ENCODE data around the gene RAD50. TPM values are rescaled to one million over a fixed set of nuclear protein-coding genes. Genes with fewer than 3 reads are reported as not detected.

The RAD50 gene
- total and polyA plus RNA-seq, 10 of the 15 experiments (the other 5 are each of a cell fraction or from before 2014, with no cell fraction given) = 12.8 to 68.6 (median 47.0) TPM

DNA sequence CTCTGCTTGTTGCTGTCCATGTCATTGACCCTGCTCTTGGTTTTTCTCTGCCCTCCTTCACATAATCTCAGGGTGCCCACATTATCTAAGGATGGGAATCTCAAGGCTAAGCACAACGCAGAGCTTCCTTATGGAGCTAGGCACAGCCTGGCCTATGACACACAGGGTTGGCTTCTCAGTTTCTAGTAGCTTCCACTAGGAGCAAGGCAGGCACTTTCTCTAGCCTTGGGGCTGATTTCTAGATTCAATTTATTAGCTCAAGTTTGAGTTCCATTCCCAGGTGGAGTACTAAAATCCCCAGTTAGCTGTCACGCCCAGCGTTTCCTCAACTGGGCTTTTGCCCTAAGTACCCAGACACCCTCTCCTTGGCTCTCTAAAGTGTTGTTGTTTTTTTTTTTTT lies 129.4 kb downstream of the RAD50 start:
- Histone ChIP-seq H3K27me3 (replicated peaks in 1 of 2; ENCODE audit: control insufficient read depth in 2 of 2, insufficient read depth in 2 of 2, low read length in 1 of 2) (no peaks in the 10 kb centered on the region), H3K4me1 (ENCODE audit: control insufficient read depth, insufficient read depth, low read length) (peaks cover 13% of the 10 kb centered on the region; the same call in 1 of the 2 replicates), H3K4me3 (no peak overlapping the region), H3K4me2 (ENCODE audit: control insufficient read depth, insufficient read depth) (no peak overlapping the region), H3K36me3 (ENCODE audit: control insufficient read depth in 2 of 2, insufficient read depth in 2 of 2, low read length in 1 of 2) (no peaks in the 10 kb centered on the region), H3K9ac (ENCODE audit: control insufficient read depth, insufficient read depth, low read length) (no peak overlapping the region), H4K20me1 (ENCODE audit: control insufficient read depth, insufficient read depth) (no peaks in the 10 kb centered on the region), H3K27ac (ENCODE audit: control insufficient read depth, insufficient read depth) (no peak overlapping the region), H3K79me2 (ENCODE audit: control insufficient read depth, insufficient read depth, low read length) (no peaks in the 10 kb centered on the region), H2AFZ (ENCODE audit: control insufficient read depth, low read depth, low read length) (no peak overlapping the region), H3K9me3 (replicated peaks; ENCODE audit: control insufficient read depth, insufficient read depth, low read length) (no peaks in the 10 kb centered on the region)
- ATAC-seq = no peak
- intact Hi-C loops (cut with micrococcal nuclease; ENCODE audit: unreplicated experiment) (no loop called here), in situ Hi-C loops (cut with MboI) (no loop called here)
- no peak for FAIRE-seq
- POLR2A ChIA-PET = interaction anchor here (0.6 to 8.8 kb wide), 5 partner anchors 12 to 220 kb away, joined by 3 to 79 read pairs (median 4); partner anchors contain the start of gene IL4
- DNase-seq (ENCODE audit: low read depth, low spot score) = no peak
- WGBS (ENCODE audit: insufficient coverage, insufficient replicate concordance, low lambda C conversion rate, missing lambda C conversion rate) = 98% methylated on average over 3 of the region's 3 CpGs
- BruUV-seq (replicated peaks) = no TSS peak
- TF ChIP-seq SRF (IDR thresholded peaks at IDR 0.05; ENCODE audit: low read depth in 2 of 2, low read length in 2 of 2) = no peak
- TF ChIP-seq, protein P1, sequence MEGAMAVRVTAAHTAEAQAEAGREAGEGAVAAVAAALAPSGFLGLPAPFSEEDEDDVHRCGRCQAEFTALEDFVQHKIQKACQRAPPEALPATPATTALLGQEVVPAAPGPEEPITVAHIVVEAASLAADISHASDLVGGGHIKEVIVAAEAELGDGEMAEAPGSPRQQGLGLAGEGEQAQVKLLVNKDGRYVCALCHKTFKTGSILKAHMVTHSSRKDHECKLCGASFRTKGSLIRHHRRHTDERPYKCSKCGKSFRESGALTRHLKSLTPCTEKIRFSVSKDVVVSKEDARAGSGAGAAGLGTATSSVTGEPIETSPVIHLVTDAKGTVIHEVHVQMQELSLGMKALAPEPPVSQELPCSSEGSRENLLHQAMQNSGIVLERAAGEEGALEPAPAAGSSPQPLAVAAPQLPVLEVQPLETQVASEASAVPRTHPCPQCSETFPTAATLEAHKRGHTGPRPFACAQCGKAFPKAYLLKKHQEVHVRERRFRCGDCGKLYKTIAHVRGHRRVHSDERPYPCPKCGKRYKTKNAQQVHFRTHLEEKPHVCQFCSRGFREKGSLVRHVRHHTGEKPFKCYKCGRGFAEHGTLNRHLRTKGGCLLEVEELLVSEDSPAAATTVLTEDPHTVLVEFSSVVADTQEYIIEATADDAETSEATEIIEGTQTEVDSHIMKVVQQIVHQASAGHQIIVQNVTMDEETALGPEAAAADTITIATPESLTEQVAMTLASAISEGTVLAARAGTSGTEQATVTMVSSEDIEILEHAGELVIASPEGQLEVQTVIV (IDR thresholded peaks at IDR 0.05; ENCODE audit: borderline replicate concordance, partially characterized antibody) = no peak
- TF ChIP-seq YY1 (IDR thresholded peaks at IDR 0.05; ENCODE audit: low read depth, low read length) = no peak
- no peak for TF ChIP-seq POLR2AphosphoS5 (IDR thresholded peaks at IDR 0.05; ENCODE audit: low read length)
- TF ChIP-seq, protein P2, sequence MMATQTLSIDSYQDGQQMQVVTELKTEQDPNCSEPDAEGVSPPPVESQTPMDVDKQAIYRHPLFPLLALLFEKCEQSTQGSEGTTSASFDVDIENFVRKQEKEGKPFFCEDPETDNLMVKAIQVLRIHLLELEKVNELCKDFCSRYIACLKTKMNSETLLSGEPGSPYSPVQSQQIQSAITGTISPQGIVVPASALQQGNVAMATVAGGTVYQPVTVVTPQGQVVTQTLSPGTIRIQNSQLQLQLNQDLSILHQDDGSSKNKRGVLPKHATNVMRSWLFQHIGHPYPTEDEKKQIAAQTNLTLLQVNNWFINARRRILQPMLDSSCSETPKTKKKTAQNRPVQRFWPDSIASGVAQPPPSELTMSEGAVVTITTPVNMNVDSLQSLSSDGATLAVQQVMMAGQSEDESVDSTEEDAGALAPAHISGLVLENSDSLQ (IDR thresholded peaks at IDR 0.05) = no peak
- no peak for TF ChIP-seq BACH1 (IDR thresholded peaks at IDR 0.05; ENCODE audit: borderline replicate concordance)
- TF ChIP-seq, protein P3, sequence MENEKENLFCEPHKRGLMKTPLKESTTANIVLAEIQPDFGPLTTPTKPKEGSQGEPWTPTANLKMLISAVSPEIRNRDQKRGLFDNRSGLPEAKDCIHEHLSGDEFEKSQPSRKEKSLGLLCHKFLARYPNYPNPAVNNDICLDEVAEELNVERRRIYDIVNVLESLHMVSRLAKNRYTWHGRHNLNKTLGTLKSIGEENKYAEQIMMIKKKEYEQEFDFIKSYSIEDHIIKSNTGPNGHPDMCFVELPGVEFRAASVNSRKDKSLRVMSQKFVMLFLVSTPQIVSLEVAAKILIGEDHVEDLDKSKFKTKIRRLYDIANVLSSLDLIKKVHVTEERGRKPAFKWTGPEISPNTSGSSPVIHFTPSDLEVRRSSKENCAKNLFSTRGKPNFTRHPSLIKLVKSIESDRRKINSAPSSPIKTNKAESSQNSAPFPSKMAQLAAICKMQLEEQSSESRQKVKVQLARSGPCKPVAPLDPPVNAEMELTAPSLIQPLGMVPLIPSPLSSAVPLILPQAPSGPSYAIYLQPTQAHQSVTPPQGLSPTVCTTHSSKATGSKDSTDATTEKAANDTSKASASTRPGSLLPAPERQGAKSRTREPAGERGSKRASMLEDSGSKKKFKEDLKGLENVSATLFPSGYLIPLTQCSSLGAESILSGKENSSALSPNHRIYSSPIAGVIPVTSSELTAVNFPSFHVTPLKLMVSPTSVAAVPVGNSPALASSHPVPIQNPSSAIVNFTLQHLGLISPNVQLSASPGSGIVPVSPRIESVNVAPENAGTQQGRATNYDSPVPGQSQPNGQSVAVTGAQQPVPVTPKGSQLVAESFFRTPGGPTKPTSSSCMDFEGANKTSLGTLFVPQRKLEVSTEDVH (IDR thresholded peaks at IDR 0.05; ENCODE audit: low read depth, partially characterized antibody) = no peak
- SMC1A ChIA-PET (ENCODE audit: uncharacterized antibody, unreplicated experiment) = interaction anchor here (1.0 to 8.8 kb wide), 7 partner anchors 9 to 116 kb away, joined by 3 to 116 read pairs (median 5); partner anchors contain the start of genes IL4 and KIF3A
- CTCF ChIA-PET = interaction anchor here (0.5 to 4.4 kb wide), 3 partner anchors 11 to 31 kb away, joined by 3 to 20 read pairs (median 3); partner anchors contain the start of gene IL4
- RAD21 ChIA-PET (ENCODE audit: unreplicated experiment) = interaction anchor here (0.7 to 8.2 kb wide), 4 partner anchors 12 to 69 kb away, joined by 3 to 95 read pairs (median 28); partner anchors contain the start of genes IL4 and KIF3A

All from GM12878 (cell line).